GM12878 (cell line): Measurements from ENCODE around the gene ZBTB21. TPM values are rescaled to one million over a fixed set of nuclear protein-coding genes. Genes with fewer than 3 reads are reported as not detected.

Experiments used
- ATAC-seq: fragments of 200-7000 bp; cut with Tn5 transposase; 3 replicates; pipeline ENCODE4 v1.9.1; 2020; ENCODE audit warnings: mild to moderate bottlenecking, moderate library complexity
- BruUV-seq: library from RNA; stranded (reverse); fragments of 400-500 nt; replicated peaks from 2 replicates; lab custom pipeline; 2021; lab: Mats Ljungman, UMichigan
- CTCF ChIA-PET: fragments of 300-600 bp; sonication (Branson Sonifier 250); formaldehyde crosslinking; extraction: SDS; loops from one replicate; lab custom pipeline; 2021; ENCODE audit warnings: inconsistent platforms; lab: Yijun Ruan, JAX
- POLR2A ChIA-PET: fragments of 350-600 bp; formaldehyde crosslinking; extraction: SDS; loops from one replicate; lab custom pipeline; 2021; ENCODE audit warnings: inconsistent platforms; lab: Charles Lee
- RAD21 ChIA-PET: fragments of 300-600 bp; sonication (Branson Sonifier 250); formaldehyde crosslinking; loops from one replicate; lab custom pipeline; 2023; ENCODE audit warnings: antibody characterized with exemption; ENCODE audit not compliant: unreplicated experiment; lab: Charles Lee
- SMC1A ChIA-PET: fragments of 300-600 bp; sonication (Branson Sonifier 250); formaldehyde crosslinking; loops from one replicate; lab custom pipeline; 2023; ENCODE audit not compliant: unreplicated experiment, uncharacterized antibody; lab: Charles Lee
- DNase-seq: peaks from one replicate; pipeline ENCODE4 v3.0.0-alpha.2; 2011; ENCODE audit warnings: low read depth, low spot score
- FAIRE-seq: peaks from 3 replicates; lab custom pipeline; 2011; peaks lifted over from hg19 to GRCh38; lab: Jason Lieb, UNC
- H2AFZ ChIP-seq: 2 replicates; pipeline ENCODE4 v1.6.0; 2011; ENCODE audit warnings: low read depth, low read length, control low read depth; ENCODE audit not compliant: control insufficient read depth
- H3K27ac ChIP-seq: 2 replicates; pipeline ENCODE4 v1.5.1; 2011; ENCODE audit warnings: control low read depth; ENCODE audit not compliant: control insufficient read depth, insufficient read depth
- H3K27me3 ChIP-seq, 2 experiments: replicated peaks in 1 of 2; 2 replicates each; pipeline versions ENCODE4 v1.6.0 to v1.6.1; 2011; ENCODE audit warnings: low read length in 1 of 2; ENCODE audit not compliant: control insufficient read depth in 2 of 2, insufficient read depth in 2 of 2
- H3K36me3 ChIP-seq, 2 experiments: 2 replicates each; pipeline ENCODE4 v1.5.1; 2011; ENCODE audit warnings: low read length in 1 of 2; ENCODE audit not compliant: control insufficient read depth in 2 of 2, insufficient read depth in 2 of 2
- H3K4me1 ChIP-seq: 2 replicates; pipeline ENCODE4 v1.6.1; 2011; ENCODE audit warnings: mild to moderate bottlenecking, low read length, moderate library complexity, mixed read lengths; ENCODE audit not compliant: control insufficient read depth, insufficient read depth
- H3K4me2 ChIP-seq: 2 replicates; pipeline ENCODE4 v1.6.0; 2011; ENCODE audit warnings: control low read depth; ENCODE audit not compliant: control insufficient read depth, insufficient read depth
- H3K4me3 ChIP-seq: fragments of 200-600 bp; sonication (generic); 2 replicates; pipeline ENCODE4 v1.5.1; 2016
- H3K79me2 ChIP-seq: 2 replicates; pipeline ENCODE4 v1.6.0; 2011; ENCODE audit warnings: low read length; ENCODE audit not compliant: control insufficient read depth, insufficient read depth
- H3K9ac ChIP-seq: 2 replicates; pipeline ENCODE4 v1.8.0; 2011; ENCODE audit warnings: low read length, control low read depth, mixed read lengths; ENCODE audit not compliant: control insufficient read depth, insufficient read depth
- H3K9me3 ChIP-seq: replicated peaks from 3 replicates; pipeline ENCODE4 v1.5.1; 2011; ENCODE audit warnings: mild to moderate bottlenecking, low read length; ENCODE audit not compliant: control insufficient read depth, insufficient read depth
- H4K20me1 ChIP-seq: 2 replicates; pipeline ENCODE4 v1.6.0; 2011; ENCODE audit not compliant: control insufficient read depth, insufficient read depth
- EP300 ChIP-seq, 2 experiments: fragments of 150-350 bp in 1 of 2; IDR thresholded peaks; 2 replicates each; pipeline ENCODE4 v1.6.1; 2011 to 2012; ENCODE audit warnings: low read depth in 2 of 2, low read length in 2 of 2, borderline replicate concordance in 1 of 2, improper control_type of control experiment in 1 of 2, inconsistent platforms in 1 of 2; ENCODE audit not compliant: control insufficient read depth in 1 of 2
- NR2F1 ChIP-seq: fragments of 450-650 bp; conservative IDR thresholded peaks from 2 replicates; pipeline ENCODE4 v1.6.1; 2017; ENCODE audit warnings: mild to moderate bottlenecking
- RB1 ChIP-seq: fragments of 450-650 bp; formaldehyde crosslinking; IDR thresholded peaks from 2 replicates; pipeline ENCODE4 v1.6.1; 2017; ENCODE audit warnings: mild to moderate bottlenecking, borderline replicate concordance
- TCF3 ChIP-seq: IDR thresholded peaks from 2 replicates; pipeline ENCODE4 v1.6.1; 2012; ENCODE audit warnings: low read depth, mild to moderate bottlenecking, low read length, borderline replicate concordance; ENCODE audit not compliant: insufficient read depth
- WGBS: methylation state at CpG from one replicate; pipeline ENCODE4 v1.1.6; 2016; ENCODE audit warnings: low lambda C conversion rate; ENCODE audit not compliant: insufficient replicate concordance, insufficient coverage; ENCODE audit errors: missing lambda C conversion rate; 5-methylcytosine and 5-hydroxymethylcytosine counted together
- in situ Hi-C: fragments of 300-500 bp; cut with MboI; formaldehyde crosslinking; loops from 9 replicates; pipeline ENCODE4 v1.14.3; 2018; ENCODE audit warnings: mixed read lengths
- intact Hi-C: fragments of 100-400 bp; cut with micrococcal nuclease; formaldehyde crosslinking; loops from one replicate; pipeline ENCODE4 v1.14.2; 2022; ENCODE audit not compliant: unreplicated experiment
- polyA plus RNA-seq, 11 experiments: library from polyadenylated mRNA; depleted of rRNA in 4 of 11; unstranded in 6 of 11; stranded (reverse) in 5 of 11; fragments of >200 nt; fragmentation: Nextera tagmentation in 4 of 11; fragmentation: Illumina TruSeq in 1 of 11; extraction: Ambion mirVana in 4 of 11; extraction: Trizol in 1 of 11; gene quantifications; 1 replicate in 1 of 11; 2 replicates in 10 of 11; pipeline versions ENCODE4 v1.2.1 to v1.2.3, GENCODE V29; 2011 to 2016; ENCODE audit warnings: inconsistent platforms in 2 of 11, missing spikeins in 2 of 11, low read depth in 1 of 11
- total RNA-seq, 4 experiments: library from RNA; depleted of rRNA in 3 of 4; stranded (reverse); fragments of >200 nt in 3 of 4; fragmentation: Illumina TruSeq in 1 of 4; extraction: Trizol in 1 of 4; gene quantifications; 2 replicates each; pipeline versions ENCODE4 v1.2.1 to v1.2.3, GENCODE V29; 2013 to 2021
- TF ChIP-seq, protein P1 (sequence below): IDR thresholded peaks from 2 replicates; pipeline ENCODE4 v1.6.1; 2011; ENCODE audit warnings: mild to moderate bottlenecking, low read depth, low read length, moderate library complexity; ENCODE audit not compliant: insufficient replicate concordance
- TF ChIP-seq, protein P2 (sequence below): IDR thresholded peaks from 2 replicates; pipeline ENCODE4 v1.6.1; 2011; ENCODE audit warnings: borderline replicate concordance, low read depth, mild to moderate bottlenecking, moderate library complexity, low read length; ENCODE audit not compliant: insufficient read depth, poor library complexity, severe bottlenecking

ZBTB21 gene
- total and polyA plus RNA-seq, 10 of the 15 experiments (the other 5 are each of a cell fraction or from before 2014, with no cell fraction given) = 1.8 to 21.6 (median 10.6) TPM

DNA sequence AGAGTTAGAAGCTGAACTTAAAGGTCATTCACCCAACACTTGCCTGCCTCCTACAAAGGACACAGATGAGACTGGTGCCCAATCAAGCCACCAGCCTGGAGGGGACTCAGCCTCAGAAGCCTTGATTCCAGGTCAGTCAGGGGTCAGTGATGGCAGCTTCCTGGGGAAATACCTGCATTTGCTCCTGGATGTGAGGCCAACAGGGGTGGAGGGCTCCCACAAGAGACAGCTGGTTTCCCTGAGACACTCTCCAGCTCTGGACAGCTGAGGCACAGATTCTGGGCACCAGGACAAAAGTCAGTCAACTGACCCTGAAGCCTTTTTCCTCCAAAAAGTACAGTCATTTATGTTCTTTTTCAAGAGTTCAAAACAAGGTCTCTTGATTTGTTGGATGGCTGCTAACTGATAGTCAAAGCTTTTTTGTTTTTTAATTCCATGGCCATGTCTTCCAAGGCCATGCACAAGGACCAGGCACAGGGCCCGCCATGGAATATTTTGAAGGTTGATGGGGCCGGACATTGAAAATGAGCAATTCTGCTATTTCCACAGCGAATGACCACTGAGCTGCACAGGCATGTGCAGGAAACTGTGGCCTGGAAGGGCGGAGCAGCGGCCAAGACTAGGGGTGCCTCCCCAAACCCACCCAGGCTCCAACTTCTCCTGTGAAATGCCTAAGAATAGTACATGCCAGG, 58.1 kb downstream of the ZBTB21 start:
- Histone ChIP-seq H3K9ac (peak overlapping the region; percentile 73), H3K79me2 (peaks cover 46% of the 10 kb centered on the region), H2AFZ (no peak overlapping the region), H3K4me1 (peaks cover 36% of the 10 kb centered on the region), H3K36me3 (no peaks in the 10 kb centered on the region), H3K4me2 (peak overlapping the region; percentile 93), H3K9me3 (no peaks in the 10 kb centered on the region), H3K4me3 (peak overlapping the region; percentile 78), H4K20me1 (no peaks in the 10 kb centered on the region), H3K27ac (0 out of 2 replicates have a peak overlapping the region, but pooled peaks have one; percentile 18), H3K27me3 (no peaks in the 10 kb centered on the region)
- FAIRE-seq = no peak
- DNase-seq = no peak
- WGBS = 98% methylated on average over 5 of the region's 5 CpGs
- ChIA-PET RAD21 (interaction anchor here (0.5 to 2.0 kb wide), 7 partner anchors 13 to 669 kb away, joined by 3 to 7 read pairs (median 4); no protein-coding TSS in a partner anchor), POLR2A (interaction anchor here (0.5 to 1.3 kb wide), 9 partner anchors 10 to 82 kb away, joined by 3 to 7 read pairs (median 4); no protein-coding TSS in a partner anchor), CTCF (interaction anchor here (0.5 to 1.7 kb wide), 7 partner anchors 9 to 156 kb away, joined by 3 to 4 read pairs (median 3); no protein-coding TSS in a partner anchor), SMC1A (interaction anchor here (0.9 to 2.1 kb wide), 10 partner anchors 24 to 175 kb away, joined by 3 to 25 read pairs (median 4); no protein-coding TSS in a partner anchor)
- TF ChIP-seq RB1 (no peak), NR2F1 (peak; percentile 36)
- intact Hi-C loops = loop anchor here (5.0 kb wide), 2 partner anchors 50 to 110 kb away; no protein-coding TSS in a partner anchor
- no peak for ATAC-seq
- no TSS peak for BruUV-seq
- in situ Hi-C loops = no loop called here

DNA sequence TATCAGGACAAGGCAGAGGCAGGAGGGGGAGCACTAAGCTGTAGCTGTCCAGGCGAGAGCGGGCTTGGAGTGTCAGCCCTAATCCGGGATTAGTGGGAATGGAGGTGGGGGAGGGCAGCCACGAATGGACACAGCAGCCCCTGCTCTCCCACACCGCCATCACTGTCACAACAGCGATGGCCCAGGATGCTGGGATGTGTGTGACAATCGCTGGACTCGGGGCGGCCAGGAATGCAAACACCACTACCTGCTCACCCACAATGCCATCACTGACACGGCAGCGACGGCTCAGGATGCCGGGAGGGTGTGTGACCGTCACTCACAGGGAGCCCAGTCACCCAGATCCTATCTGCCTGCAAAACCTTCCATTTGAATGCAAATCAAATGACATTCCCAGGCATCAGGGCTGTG, 59.2 kb downstream of the ZBTB21 start:
- POLR2A ChIA-PET = no interaction called here
- H3K27ac ChIP-seq = no peak overlapping the region

More for the DNA sequence above, 59.2 kb downstream of the ZBTB21 start:
- Histone ChIP-seq H2AFZ (no peak overlapping the region), H3K79me2 (peaks cover 51% of the 10 kb centered on the region), H3K36me3 (no peaks in the 10 kb centered on the region), H3K27me3 (no peaks in the 10 kb centered on the region)
- FAIRE-seq (no peak), ATAC-seq (no peak), DNase-seq (no peak)
- in situ Hi-C loops = no loop called here
- 95% methylated on average over 14 of the region's 14 CpGs for WGBS
- intact Hi-C loops = loop anchor here (5.0 kb wide), 2 partner anchors 51 to 111 kb away; no protein-coding TSS in a partner anchor
- TF ChIP-seq, protein P1, sequence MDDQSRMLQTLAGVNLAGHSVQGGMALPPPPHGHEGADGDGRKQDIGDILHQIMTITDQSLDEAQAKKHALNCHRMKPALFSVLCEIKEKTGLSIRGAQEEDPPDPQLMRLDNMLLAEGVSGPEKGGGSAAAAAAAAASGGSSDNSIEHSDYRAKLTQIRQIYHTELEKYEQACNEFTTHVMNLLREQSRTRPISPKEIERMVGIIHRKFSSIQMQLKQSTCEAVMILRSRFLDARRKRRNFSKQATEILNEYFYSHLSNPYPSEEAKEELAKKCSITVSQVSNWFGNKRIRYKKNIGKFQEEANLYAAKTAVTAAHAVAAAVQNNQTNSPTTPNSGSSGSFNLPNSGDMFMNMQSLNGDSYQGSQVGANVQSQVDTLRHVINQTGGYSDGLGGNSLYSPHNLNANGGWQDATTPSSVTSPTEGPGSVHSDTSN = peak; percentile 42
- no peak for TF ChIP-seq EP300 (IDR thresholded peaks at IDR 0.05; ENCODE audit: borderline replicate concordance in 1 of 2, control insufficient read depth in 1 of 2, low read depth in 2 of 2, low read length in 2 of 2)
- peak; percentile 74; the same call in 1 of the 2 replicates for TF ChIP-seq TCF3
- TF ChIP-seq, protein P2, sequence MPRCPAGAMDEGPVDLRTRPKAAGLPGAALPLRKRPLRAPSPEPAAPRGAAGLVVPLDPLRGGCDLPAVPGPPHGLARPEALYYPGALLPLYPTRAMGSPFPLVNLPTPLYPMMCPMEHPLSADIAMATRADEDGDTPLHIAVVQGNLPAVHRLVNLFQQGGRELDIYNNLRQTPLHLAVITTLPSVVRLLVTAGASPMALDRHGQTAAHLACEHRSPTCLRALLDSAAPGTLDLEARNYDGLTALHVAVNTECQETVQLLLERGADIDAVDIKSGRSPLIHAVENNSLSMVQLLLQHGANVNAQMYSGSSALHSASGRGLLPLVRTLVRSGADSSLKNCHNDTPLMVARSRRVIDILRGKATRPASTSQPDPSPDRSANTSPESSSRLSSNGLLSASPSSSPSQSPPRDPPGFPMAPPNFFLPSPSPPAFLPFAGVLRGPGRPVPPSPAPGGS = peak; percentile 94
- TF ChIP-seq, all 136 proteins: peak for 3
- SMC1A ChIA-PET = no interaction called here
- CTCF ChIA-PET = no interaction called here
- Histone ChIP-seq H3K4me1 (peaks cover 26% of the 10 kb centered on the region), H3K4me2 (peak overlapping the region; percentile 93), H3K9ac (no peak overlapping the region), H3K9me3 (no peaks in the 10 kb centered on the region), H4K20me1 (no peaks in the 10 kb centered on the region), H3K4me3 (0 out of 2 replicates have a peak overlapping the region, but pooled peaks have one; percentile 78)
- BruUV-seq = no TSS peak
- RAD21 ChIA-PET = interaction anchor here (1.5 kb wide), 1 partner anchor 14 kb away, joined by 3 read pairs; no protein-coding TSS in a partner anchor
